Fibroblast of mammary gland (primary cell): ENCODE results near the gene ACO2.
"Not testable (repeated sequence)": the region's sequence is repeated elsewhere in the genome, so short reads cannot be mapped to it uniquely, and the experiment has no call there.

Source experiments
- DNase-seq: peaks from one replicate; pipeline ENCODE4 v3.0.0-alpha.2; 2010; ENCODE audit warnings: low read depth
- H3K4me3 ChIP-seq: 2 replicates; pipeline ENCODE4 v1.5.1; 2011; ENCODE audit warnings: low read depth, mild to moderate bottlenecking, low read length, moderate library complexity; ENCODE audit not compliant: control insufficient read depth
- TF ChIP-seq, protein P1 (sequence below): conservative IDR thresholded peaks from 2 replicates; pipeline ENCODE4 v1.5.1; 2011; ENCODE audit warnings: low read depth, low read length, inconsistent platforms; ENCODE audit not compliant: control insufficient read depth, insufficient read depth

Gene ACO2

DNA sequence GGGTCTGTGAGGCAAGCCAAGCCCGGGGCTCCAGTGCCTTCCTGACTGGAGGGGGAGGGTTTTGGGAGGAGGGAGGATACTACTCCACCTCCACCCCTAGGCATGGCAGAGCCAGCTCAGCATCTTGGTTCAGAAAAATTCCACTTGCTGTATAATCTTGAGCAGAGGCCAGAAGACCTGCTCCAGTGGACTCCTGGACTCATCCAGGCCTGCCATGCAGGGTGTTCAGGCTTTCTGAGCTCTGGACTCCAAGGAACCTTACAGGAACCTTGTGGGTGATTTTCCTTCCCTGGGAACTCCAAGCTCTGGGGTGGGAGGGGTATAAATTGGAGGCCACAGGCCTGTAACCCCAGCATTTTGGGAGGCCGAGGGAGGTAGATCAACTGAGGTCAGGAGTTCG is 101.3 kb downstream of the ACO2 start:
- TF ChIP-seq, protein P1, sequence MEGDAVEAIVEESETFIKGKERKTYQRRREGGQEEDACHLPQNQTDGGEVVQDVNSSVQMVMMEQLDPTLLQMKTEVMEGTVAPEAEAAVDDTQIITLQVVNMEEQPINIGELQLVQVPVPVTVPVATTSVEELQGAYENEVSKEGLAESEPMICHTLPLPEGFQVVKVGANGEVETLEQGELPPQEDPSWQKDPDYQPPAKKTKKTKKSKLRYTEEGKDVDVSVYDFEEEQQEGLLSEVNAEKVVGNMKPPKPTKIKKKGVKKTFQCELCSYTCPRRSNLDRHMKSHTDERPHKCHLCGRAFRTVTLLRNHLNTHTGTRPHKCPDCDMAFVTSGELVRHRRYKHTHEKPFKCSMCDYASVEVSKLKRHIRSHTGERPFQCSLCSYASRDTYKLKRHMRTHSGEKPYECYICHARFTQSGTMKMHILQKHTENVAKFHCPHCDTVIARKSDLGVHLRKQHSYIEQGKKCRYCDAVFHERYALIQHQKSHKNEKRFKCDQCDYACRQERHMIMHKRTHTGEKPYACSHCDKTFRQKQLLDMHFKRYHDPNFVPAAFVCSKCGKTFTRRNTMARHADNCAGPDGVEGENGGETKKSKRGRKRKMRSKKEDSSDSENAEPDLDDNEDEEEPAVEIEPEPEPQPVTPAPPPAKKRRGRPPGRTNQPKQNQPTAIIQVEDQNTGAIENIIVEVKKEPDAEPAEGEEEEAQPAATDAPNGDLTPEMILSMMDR: no peak
- no peak overlapping the region for H3K4me3 ChIP-seq
- DNase-seq: no peak

- TF ChIP-seq, protein P1: no peak
- DNase-seq: no peak
- no peak overlapping the region for H3K4me3 ChIP-seq
Observed at GRCh38 chr22:41571786-41572185, 102.9 kb downstream of the ACO2 start.

GRCh38 chr22:41572305-41572704 is 103.4 kb downstream of the ACO2 start:
- not testable (repeated sequence) for H3K4me3 ChIP-seq, DNase-seq

DNA sequence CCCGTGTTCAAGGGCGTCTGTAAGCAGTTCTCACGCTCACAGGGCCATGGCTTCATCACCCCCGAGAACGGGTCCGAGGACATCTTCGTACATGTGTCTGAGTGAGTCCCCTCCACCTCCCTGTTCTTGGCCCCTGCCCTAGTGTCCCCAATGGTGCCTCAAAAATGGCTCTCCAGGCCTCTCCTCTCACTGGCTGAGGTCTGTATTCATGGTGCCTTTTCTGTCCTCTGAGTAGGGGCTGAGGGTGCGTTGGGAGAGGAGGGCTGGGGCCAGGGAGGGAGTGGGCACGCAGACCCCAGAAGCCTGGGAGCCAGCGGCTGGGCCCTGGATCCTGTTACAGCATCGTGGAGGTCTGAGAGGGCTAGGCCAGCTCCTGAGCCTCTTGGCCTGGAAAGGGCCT is 104.8 kb downstream of the ACO2 start:
- TF ChIP-seq, protein P1: no peak
- no peak overlapping the region for H3K4me3 ChIP-seq
- DNase-seq: no peak

DNA sequence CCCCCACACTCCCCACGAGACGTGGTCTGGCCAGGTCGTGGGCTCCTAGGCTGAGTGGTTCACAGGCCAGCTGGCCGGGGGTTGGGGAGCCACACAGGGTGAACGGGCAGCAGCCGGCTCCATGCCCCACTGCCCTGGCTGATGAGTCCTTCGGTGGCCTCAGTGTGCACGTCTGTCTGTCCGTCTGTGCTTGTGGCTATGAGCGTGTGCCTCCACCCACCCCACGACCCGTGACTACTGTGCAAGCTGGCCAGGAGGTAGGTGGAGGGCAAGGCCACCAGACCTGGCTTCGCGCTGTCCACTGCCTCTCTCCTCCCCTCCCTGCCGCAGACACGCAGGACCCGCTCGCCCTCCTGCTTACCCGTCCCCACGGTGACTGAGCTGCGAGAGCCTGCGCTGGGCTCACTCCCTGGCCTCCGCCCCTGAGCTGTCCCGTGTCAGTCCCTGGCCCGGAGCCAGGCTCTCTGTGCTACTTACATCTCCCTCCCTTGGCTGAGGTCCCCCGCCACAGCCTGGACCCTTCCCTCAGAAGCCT is 106.0 kb downstream of the ACO2 start:
- peak; percentile 36 for DNase-seq
- H3K4me3 ChIP-seq: no peak overlapping the region
- TF ChIP-seq, protein P1: no peak

DNA sequence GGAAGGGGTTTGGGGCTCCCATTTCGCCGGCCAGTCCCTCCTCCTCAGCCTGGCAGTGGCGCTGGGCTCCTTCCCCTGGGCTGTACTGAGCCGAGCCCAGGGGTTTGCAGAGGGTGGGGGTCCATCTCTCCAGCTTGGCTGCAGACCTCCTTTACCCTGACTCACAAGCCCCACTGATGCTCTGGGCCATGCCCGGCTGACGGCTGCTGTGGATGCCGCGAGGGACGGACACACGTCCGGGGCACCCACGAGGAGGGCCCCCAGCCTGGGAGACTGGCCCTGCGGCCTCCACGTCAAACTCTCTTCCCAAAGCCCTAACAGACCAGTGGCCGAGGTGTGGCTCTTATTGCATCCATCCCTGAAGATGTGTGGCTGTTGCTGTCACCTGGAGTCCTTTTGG is 106.6 kb downstream of the ACO2 start:
- no peak for DNase-seq
- no peak overlapping the region for H3K4me3 ChIP-seq
- TF ChIP-seq, protein P1: no peak

DNA sequence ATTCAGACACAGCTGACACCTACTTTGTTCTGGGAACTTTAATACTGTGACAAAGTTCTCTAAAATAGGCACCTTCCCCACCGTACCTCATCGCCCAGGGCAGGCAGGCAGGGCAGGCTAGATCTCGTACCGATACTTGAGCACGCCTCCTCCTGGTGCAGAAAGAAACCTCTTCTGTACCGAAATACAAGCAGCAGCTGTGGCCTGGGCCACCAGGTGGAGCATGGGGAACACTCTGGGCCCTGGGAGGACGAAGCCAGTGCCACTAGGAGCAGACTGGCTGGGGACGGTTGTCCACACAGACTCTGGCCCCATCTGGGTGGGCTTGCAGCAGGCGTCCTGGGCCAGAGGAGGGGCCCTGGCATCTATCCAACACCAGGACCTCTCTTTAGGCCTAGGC is 108.0 kb downstream of the ACO2 start:
- TF ChIP-seq, protein P1: peak; percentile 57
- H3K4me3 ChIP-seq: no peak overlapping the region
- DNase-seq: peak; percentile 55

GRCh38 chr22:41578114-41578513 is 109.2 kb downstream of the ACO2 start:
- no peak for DNase-seq
- no peak overlapping the region for H3K4me3 ChIP-seq
- TF ChIP-seq, protein P1: no peak
